GM12872 (cell line): Measurements from ENCODE around the gene ZFP64.

Experiments used
- CTCF ChIP-seq: IDR thresholded peaks from 3 replicates; pipeline ENCODE4 v1.5.1; 2011; ENCODE audit warnings: low read depth, mild to moderate bottlenecking, low read length, moderate library complexity; ENCODE audit not compliant: insufficient read depth

The ZFP64 gene

GRCh38 chr20:52230409-52230808 is 38.8 kb upstream of the ZFP64 start:
- no peak for TF ChIP-seq CTCF

- no peak for TF ChIP-seq CTCF
Observed at GRCh38 chr20:52226370-52226769, 34.8 kb upstream of the ZFP64 start.

GRCh38 chr20:52224920-52225319 is 33.3 kb upstream of the ZFP64 start:
- TF ChIP-seq CTCF: no peak

GRCh38 chr20:52219441-52219840 is 27.9 kb upstream of the ZFP64 start:
- peak; percentile 28; the same call in 1 of the 3 replicates for TF ChIP-seq CTCF

- TF ChIP-seq CTCF: no peak
Observed at GRCh38 chr20:52217689-52218395, 26.3 kb upstream of the ZFP64 start.

- no peak for TF ChIP-seq CTCF
Observed at GRCh38 chr20:52213995-52214394, 22.4 kb upstream of the ZFP64 start.

GRCh38 chr20:52212943-52213342 is 21.4 kb upstream of the ZFP64 start:
- no peak for TF ChIP-seq CTCF
